Fibroblast of the aortic adventitia (primary cell): Measurements from ENCODE around the gene FKBP3. TPM values are rescaled to one million over a fixed set of nuclear protein-coding genes. Genes with fewer than 3 reads are reported as not detected.
"Not testable (repeated sequence)": the region's sequence is repeated elsewhere in the genome, so short reads cannot be mapped to it uniquely, and the experiment has no call there.

Experiments
- DNase-seq: peaks from one replicate; pipeline ENCODE4 v3.0.0-alpha.2; 2010; ENCODE audit warnings: low read depth
- H3K4me3 ChIP-seq: 2 replicates; pipeline ENCODE4 v1.5.1; 2011; ENCODE audit warnings: low read depth, mild to moderate bottlenecking, control low read depth, low read length, moderate library complexity
- total RNA-seq: library from RNA; depleted of rRNA; stranded (reverse); fragments of >200 nt; gene quantifications from 2 replicates; pipeline ENCODE4 v1.2.3, GENCODE V29; 2012; ENCODE audit warnings: low replicate concordance
- TF ChIP-seq, protein P1 (sequence below): IDR thresholded peaks from 2 replicates; pipeline ENCODE4 v1.5.1; 2011; ENCODE audit warnings: mild to moderate bottlenecking, low read length, control low read depth, inconsistent platforms; ENCODE audit not compliant: insufficient read depth

The FKBP3 gene
- total RNA-seq, 1 donor = 41.3 TPM

DNA sequence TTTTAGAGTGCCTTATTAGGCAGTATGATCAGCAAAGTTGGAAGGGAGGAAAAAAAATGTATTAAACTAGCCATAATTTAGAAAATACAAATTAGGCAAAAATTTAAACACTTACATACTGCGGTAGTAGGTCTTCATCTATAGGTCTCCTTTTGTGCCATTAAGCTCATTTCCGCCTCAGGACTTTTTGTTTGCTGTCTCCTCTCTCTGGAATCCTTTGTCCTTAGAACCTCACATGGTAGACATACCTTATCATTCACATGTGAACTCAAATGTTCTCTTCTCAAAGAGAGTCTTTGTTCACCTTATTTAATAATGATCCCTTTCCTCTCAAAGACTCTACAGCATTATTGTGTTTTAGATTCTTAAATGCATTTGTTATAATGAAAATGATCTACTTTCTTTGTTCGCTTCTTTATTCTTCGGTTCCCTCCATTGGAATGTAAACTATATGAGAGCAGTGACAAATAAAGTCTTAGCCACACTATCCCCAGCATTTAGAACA, 16.2 kb upstream of the FKBP3 start:
- TF ChIP-seq, protein P1, sequence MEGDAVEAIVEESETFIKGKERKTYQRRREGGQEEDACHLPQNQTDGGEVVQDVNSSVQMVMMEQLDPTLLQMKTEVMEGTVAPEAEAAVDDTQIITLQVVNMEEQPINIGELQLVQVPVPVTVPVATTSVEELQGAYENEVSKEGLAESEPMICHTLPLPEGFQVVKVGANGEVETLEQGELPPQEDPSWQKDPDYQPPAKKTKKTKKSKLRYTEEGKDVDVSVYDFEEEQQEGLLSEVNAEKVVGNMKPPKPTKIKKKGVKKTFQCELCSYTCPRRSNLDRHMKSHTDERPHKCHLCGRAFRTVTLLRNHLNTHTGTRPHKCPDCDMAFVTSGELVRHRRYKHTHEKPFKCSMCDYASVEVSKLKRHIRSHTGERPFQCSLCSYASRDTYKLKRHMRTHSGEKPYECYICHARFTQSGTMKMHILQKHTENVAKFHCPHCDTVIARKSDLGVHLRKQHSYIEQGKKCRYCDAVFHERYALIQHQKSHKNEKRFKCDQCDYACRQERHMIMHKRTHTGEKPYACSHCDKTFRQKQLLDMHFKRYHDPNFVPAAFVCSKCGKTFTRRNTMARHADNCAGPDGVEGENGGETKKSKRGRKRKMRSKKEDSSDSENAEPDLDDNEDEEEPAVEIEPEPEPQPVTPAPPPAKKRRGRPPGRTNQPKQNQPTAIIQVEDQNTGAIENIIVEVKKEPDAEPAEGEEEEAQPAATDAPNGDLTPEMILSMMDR = no peak
- DNase-seq = no peak
- no peak overlapping the region for H3K4me3 ChIP-seq

DNA sequence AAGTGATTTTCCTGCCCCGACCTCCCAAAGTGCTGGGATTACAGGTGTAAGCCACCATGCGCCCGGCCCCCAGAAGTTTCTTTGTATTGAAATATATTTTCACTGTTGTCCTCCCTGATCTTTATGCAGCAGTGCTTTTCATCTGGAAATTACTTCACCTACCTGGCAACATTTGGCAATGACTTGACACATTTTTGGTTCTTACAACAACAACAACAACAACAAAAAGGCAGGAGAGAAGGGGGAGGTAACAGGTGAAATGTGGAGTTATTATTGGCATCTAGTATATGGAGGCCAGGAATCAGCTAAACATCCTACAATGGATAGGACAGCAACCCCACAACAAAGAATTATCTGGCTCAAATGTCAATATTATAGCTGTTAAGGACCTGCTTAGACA, 15.3 kb upstream of the FKBP3 start:
- H3K4me3 ChIP-seq = no peak overlapping the region
- TF ChIP-seq, protein P1 = no peak
- DNase-seq = no peak

DNA sequence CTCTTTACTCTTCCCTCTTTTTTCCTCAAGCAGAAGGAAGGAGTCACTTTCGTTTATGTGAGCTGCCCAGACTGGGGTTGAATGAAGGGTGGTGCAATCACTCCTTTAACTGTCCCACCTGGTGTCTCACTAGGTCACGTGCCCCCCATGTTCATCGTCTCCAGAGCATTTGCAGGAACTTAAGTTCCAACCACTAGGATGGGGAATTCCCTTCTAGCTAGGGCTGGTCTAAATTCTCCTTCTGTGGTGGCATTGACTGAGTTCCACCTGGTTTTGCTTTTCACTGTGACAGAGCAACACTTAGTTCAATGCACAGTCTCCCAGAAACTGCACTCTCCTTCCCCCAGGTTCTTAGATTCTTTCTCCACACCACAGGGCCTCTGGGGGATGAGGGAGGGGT, 10.9 kb upstream of the FKBP3 start:
- TF ChIP-seq, protein P1 = no peak
- H3K4me3 ChIP-seq = no peak overlapping the region
- DNase-seq = no peak

DNA sequence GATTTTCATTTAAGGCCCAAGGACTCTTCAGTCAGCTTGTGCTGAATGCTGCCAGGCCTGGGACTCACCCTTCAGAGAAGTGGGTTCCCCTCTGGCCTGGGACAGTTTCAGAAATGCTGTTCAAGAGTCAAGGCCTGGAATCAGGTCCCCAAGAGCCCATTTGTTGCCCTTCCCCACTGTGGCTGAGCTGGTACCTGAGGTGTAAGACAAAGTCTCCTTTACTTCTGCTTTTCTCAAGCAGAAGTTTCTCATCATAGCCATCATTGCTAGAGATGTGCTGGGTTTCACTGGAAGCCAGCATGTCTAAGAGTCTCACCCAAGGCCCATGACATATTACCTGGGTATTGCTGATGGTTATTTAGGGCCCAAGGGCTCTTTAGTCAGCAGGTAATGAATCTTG, 10.4 kb upstream of the FKBP3 start:
- H3K4me3 ChIP-seq = no peak overlapping the region
- DNase-seq = no peak
- TF ChIP-seq, protein P1 = no peak

DNA sequence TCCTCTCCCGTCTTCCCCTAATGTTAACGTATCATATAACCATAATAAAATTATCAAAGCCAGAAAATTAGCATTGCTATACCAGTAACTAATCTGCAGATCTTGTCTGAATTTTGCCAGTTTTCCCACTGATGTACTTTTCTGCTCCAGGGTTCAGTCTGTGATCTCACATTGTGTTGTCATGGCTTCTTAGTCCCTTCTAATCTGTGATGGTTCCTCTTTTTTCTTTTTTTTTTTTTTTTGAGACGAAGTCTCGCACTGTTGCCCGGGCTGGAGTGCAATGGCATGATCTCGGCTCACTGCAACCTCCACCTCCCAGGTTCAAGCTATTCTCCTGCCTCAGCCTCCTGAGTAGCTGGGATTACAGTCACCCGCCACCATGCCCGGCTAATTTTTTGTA, 7.8 kb upstream of the FKBP3 start:
- DNase-seq, H3K4me3 ChIP-seq: not testable (repeated sequence)

DNA sequence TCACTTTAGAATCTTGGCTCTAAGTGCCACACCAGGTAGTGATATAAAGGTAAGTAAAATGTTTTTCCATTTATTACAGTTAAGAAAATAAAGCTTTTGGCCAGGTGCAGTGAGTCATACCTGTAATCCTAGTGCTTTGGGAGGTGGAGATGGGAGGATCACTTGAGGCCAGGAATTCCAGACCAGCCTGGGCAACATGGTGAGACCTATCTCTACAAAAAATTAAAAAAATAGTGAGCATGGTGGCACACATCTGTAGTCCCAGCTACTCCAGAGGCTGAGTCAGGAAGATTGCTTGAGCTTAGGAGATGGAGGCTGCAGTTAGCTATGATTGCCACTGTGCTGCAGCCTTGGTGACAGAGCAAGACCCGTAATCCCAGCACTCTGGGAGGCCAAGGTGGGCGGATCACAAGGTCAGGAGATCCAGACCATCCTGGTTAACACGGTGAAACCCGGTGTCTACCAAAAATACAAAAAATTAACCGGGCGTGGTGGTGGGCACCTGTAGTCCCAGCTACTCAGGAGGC, 6.4 kb upstream of the FKBP3 start:
- no peak for DNase-seq
- no peak overlapping the region for H3K4me3 ChIP-seq
- TF ChIP-seq, protein P1 = no peak

DNA sequence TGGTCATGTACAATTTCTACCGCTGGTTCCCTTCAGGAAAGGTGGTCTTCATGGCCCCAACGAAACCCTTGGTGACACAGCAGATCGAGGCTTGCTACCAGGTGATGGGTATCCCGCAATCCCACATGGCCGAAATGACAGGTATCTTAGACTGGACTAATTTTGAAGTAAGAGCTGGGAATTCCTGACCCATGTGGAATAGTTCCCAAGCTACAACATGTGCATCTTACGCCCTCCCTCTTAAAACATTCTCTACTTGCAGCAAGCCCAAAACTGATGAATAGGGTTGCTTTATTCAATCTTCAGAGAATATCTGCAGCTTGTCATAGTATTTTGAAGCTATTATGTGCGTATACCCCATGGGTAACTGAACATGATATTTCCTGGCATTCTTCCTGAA, 2.1 kb upstream of the FKBP3 start:
- TF ChIP-seq, protein P1 = no peak
- peak; percentile 5 for DNase-seq
- peak overlapping the region; percentile 80 for H3K4me3 ChIP-seq
